Smooth muscle cell (in vitro differentiated cells): ENCODE results near the gene DLGAP4. TPM values are rescaled to one million over a fixed set of nuclear protein-coding genes. Genes with fewer than 3 reads are reported as not detected.

Source experiments
- DNase-seq: peaks from one replicate; lab custom pipeline; 2025; ENCODE audit not compliant: unreplicated experiment; lab: John Stamatoyannopoulos, UW
- H2AFZ ChIP-seq: fragments of 200-600 bp; sonication (generic); 2 replicates; pipeline ENCODE4 v1.6.0; 2016; ENCODE audit warnings: antibody characterized with exemption, low read depth, mild to moderate bottlenecking
- H3F3A ChIP-seq: fragments of 200-600 bp; sonication (generic); 2 replicates; pipeline ENCODE4 v1.6.0; 2017; ENCODE audit warnings: antibody characterized with exemption, low read depth
- H3K27ac ChIP-seq: fragments of 200-600 bp; sonication (generic); 2 replicates; pipeline ENCODE4 v1.5.1; 2016; ENCODE audit warnings: low read depth, mild to moderate bottlenecking
- H3K27me3 ChIP-seq: fragments of 200-600 bp; sonication (generic); 2 replicates; pipeline ENCODE4 v1.6.1; 2016; ENCODE audit warnings: low read depth, mild to moderate bottlenecking
- H3K36me3 ChIP-seq: fragments of 200-600 bp; sonication (generic); 2 replicates; pipeline ENCODE4 v1.5.1; 2016; ENCODE audit warnings: low read depth
- H3K4me1 ChIP-seq: fragments of 200-600 bp; sonication (generic); 2 replicates; pipeline ENCODE4 v1.5.1; 2016; ENCODE audit warnings: low read depth
- H3K4me2 ChIP-seq: fragments of 200-600 bp; sonication (generic); 2 replicates; pipeline ENCODE4 v1.6.0; 2016; ENCODE audit warnings: mild to moderate bottlenecking
- H3K4me3 ChIP-seq: fragments of 200-600 bp; sonication (generic); 2 replicates; pipeline ENCODE4 v1.5.1; 2016; ENCODE audit warnings: mild to moderate bottlenecking
- H3K79me2 ChIP-seq: fragments of 200-600 bp; sonication (generic); 2 replicates; pipeline ENCODE4 v1.6.0; 2016; ENCODE audit warnings: low read depth, mild to moderate bottlenecking
- H3K9ac ChIP-seq: fragments of 200-600 bp; sonication (generic); 2 replicates; pipeline ENCODE4 v1.6.0; 2016; ENCODE audit warnings: low read depth
- H3K9me3 ChIP-seq: fragments of 200-600 bp; sonication (generic); replicated peaks from 2 replicates; pipeline ENCODE4 v1.5.1; 2016; ENCODE audit warnings: low read depth
- H4K20me1 ChIP-seq: fragments of 200-600 bp; sonication (generic); 2 replicates; pipeline ENCODE4 v1.6.0; 2016; ENCODE audit warnings: low read depth
- WGBS: methylation state at CpG from one replicate; pipeline ENCODE4 v1.1.7; 2016; ENCODE audit warnings: low lambda C conversion rate; 5-methylcytosine and 5-hydroxymethylcytosine counted together
- polyA plus RNA-seq: library from polyadenylated mRNA; unstranded; fragments of >200 nt; fragmentation: Nextera tagmentation; extraction: Ambion mirVana; gene quantifications from 2 replicates; pipeline ENCODE4 v1.2.1, GENCODE V29; 2016
- total RNA-seq: library from RNA; depleted of rRNA; stranded (reverse); fragments of >200 nt; gene quantifications from 2 replicates; pipeline ENCODE4 v1.2.3, GENCODE V29; 2014
- TF ChIP-seq, protein P1 (sequence below): fragments of 200-600 bp; sonication (generic); IDR thresholded peaks from 2 replicates; pipeline ENCODE4 v1.5.1; 2017; ENCODE audit warnings: borderline replicate concordance, mild to moderate bottlenecking, antibody characterized with exemption; ENCODE audit not compliant: insufficient read depth, poor library complexity, severe bottlenecking

DLGAP4 gene
- total and polyA plus RNA-seq, 2 experiments from 2014 or later = 86.8 to 102 TPM

DNA sequence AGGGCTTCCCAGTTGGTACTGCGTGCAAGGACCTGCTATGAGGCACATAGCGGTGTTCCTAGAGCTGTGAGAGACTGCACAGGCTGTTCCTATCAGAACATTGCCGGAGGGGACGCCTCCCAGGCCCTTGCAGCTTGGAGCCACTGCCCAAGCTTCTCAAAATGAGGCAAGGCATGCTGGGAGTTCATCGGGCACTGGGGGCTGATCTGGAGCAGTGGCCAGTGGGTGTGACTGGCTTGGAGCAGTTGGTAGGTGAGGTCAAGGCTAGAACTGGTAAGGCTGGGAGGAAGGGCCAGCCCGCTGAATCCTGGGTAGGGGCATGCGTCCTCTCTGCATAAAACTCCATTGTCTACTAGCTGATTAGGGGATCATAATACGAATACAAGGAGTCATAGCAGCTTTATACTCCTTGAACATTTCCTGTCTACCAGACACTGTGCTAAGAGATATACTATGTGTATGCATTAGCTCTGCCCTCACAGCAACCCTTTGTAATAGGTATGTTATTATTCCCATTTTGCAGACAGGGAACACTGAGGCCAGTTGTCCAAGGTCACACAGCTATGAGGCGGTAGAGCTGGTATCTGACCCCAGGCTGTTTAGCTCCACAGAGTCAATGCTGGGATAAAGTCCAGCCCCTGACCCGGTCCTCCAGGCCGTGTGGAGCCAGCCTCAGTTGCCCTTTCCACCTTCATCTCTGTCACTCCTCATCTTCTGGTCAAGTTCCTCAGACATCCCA is 53.7 kb downstream of the DLGAP4 start:
- Histone ChIP-seq H3K36me3 (no peaks in the 10 kb centered on the region), H3K27ac (no peak overlapping the region), H3K4me2 (no peak overlapping the region), H4K20me1 (no peaks in the 10 kb centered on the region), H3K9ac (no peak overlapping the region), H3K9me3 (no peaks in the 10 kb centered on the region), H2AFZ (no peak overlapping the region), H3K27me3 (no peaks in the 10 kb centered on the region), H3K4me3 (no peak overlapping the region), H3K79me2 (no peaks in the 10 kb centered on the region), H3K4me1 (peaks cover 3% of the 10 kb centered on the region), H3F3A (no peaks in the 10 kb centered on the region)
- DNase-seq = no peak
- TF ChIP-seq, protein P1, sequence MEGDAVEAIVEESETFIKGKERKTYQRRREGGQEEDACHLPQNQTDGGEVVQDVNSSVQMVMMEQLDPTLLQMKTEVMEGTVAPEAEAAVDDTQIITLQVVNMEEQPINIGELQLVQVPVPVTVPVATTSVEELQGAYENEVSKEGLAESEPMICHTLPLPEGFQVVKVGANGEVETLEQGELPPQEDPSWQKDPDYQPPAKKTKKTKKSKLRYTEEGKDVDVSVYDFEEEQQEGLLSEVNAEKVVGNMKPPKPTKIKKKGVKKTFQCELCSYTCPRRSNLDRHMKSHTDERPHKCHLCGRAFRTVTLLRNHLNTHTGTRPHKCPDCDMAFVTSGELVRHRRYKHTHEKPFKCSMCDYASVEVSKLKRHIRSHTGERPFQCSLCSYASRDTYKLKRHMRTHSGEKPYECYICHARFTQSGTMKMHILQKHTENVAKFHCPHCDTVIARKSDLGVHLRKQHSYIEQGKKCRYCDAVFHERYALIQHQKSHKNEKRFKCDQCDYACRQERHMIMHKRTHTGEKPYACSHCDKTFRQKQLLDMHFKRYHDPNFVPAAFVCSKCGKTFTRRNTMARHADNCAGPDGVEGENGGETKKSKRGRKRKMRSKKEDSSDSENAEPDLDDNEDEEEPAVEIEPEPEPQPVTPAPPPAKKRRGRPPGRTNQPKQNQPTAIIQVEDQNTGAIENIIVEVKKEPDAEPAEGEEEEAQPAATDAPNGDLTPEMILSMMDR = no peak
- 91% methylated on average over 11 of the region's 11 CpGs for WGBS

DNA sequence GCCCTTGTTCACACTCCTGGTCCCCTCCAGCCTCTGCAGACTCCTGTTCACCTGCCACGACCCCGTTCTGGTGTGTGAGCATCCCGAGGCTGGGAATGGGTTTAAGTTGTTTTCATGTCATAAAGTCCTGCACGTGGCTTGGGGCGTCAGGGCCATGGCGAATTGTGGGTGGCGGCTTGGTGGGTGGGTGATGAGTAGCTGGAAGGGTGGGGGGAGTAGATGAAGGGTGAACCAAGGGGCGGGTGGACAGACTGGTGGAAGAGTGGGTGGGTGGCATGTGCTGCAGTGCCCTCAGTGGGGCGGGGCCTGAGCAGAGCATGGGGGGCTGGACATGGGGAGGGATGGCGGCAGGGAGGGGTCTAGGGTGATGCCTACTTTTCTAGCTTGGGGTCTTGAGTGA is 54.3 kb downstream of the DLGAP4 start:
- WGBS = 85% methylated on average over 9 of the region's 10 CpGs
- no peak for DNase-seq
- TF ChIP-seq, protein P1 = no peak

DNA sequence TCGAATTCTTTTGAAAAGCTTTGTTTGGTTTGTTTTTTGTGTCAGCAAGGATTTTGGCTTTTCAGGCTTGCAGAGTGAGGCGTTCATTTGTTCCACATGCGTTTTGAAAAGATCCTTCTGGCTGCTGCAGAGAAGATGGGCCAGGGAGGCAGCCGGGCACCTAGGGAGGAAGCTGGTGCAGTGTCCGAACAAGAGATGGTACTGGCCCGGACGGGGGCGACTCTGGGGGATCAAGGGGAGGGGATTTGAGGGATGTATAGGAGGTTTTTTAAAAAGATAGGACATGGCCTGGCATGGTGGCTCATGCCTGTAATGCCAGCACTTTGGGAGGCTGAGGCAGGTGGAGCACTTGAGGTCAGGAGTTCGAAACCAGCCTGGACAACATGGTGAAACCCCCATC is 55.3 kb downstream of the DLGAP4 start:
- Histone ChIP-seq H3K9me3 (no peaks in the 10 kb centered on the region), H3K36me3 (no peaks in the 10 kb centered on the region), H3K4me2 (no peak overlapping the region), H3K9ac (no peak overlapping the region), H2AFZ (no peak overlapping the region), H3K27ac (no peak overlapping the region), H3K27me3 (no peaks in the 10 kb centered on the region), H3F3A (no peaks in the 10 kb centered on the region), H3K79me2 (no peaks in the 10 kb centered on the region), H4K20me1 (no peaks in the 10 kb centered on the region), H3K4me1 (peaks cover 3% of the 10 kb centered on the region), H3K4me3 (no peak overlapping the region)
- WGBS = 85% methylated on average over 9 of the region's 9 CpGs
- DNase-seq = no peak
- TF ChIP-seq, protein P1 = no peak

More for the DNA sequence above, 54.3 kb downstream of the DLGAP4 start:
- H3K4me3 ChIP-seq = no peak overlapping the region
- no peaks in the 10 kb centered on the region for H4K20me1 ChIP-seq
- H3K36me3 ChIP-seq = no peaks in the 10 kb centered on the region
- H3K27ac ChIP-seq = no peak overlapping the region
- no peaks in the 10 kb centered on the region for H3K27me3 ChIP-seq
- no peaks in the 10 kb centered on the region for H3K79me2 ChIP-seq
- no peak overlapping the region for H2AFZ ChIP-seq
- H3K9me3 ChIP-seq = no peaks in the 10 kb centered on the region
- peaks cover 3% of the 10 kb centered on the region for H3K4me1 ChIP-seq
- no peak overlapping the region for H3K9ac ChIP-seq
- H3K4me2 ChIP-seq = no peak overlapping the region
- H3F3A ChIP-seq = no peaks in the 10 kb centered on the region

DNA sequence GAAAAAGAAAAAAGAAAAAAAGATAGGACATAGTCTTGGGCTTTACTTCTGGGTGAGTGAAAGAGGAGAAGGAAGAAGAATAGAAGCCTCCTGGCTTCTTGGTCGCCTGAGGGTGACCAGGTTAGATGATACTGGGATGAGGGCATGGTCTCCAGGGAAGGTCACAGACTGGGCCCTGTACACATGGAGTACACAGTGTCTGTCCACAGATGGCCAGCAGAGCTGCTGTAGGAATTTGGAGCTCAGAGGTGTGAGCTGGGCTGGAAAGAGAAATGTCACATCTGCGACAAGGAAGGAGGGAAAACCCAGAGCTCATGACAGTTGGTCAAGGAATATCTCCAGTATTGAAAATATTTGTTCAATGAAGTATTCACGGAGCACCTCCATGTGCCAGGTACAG is 56.1 kb downstream of the DLGAP4 start:
- no peaks in the 10 kb centered on the region for H3K79me2 ChIP-seq
- TF ChIP-seq, protein P1 = no peak
- no peak overlapping the region for H3K27ac ChIP-seq
- WGBS = 88% methylated on average over 3 of the region's 3 CpGs
- no peaks in the 10 kb centered on the region for H3K27me3 ChIP-seq
- H4K20me1 ChIP-seq = no peaks in the 10 kb centered on the region
- no peak overlapping the region for H3K9ac ChIP-seq
- no peaks in the 10 kb centered on the region for H3K9me3 ChIP-seq
- no peak overlapping the region for H3K4me3 ChIP-seq
- no peak overlapping the region for H3K4me2 ChIP-seq
- no peak overlapping the region for H2AFZ ChIP-seq
- no peak for DNase-seq
- H3F3A ChIP-seq = no peaks in the 10 kb centered on the region
- H3K36me3 ChIP-seq = no peaks in the 10 kb centered on the region
- peaks cover 3% of the 10 kb centered on the region for H3K4me1 ChIP-seq
